ENCODE measurements around the gene DDB1. TPM values are rescaled to one million over a fixed set of nuclear protein-coding genes. Genes with fewer than 3 reads are reported as not detected.

The DDB1 gene
- total RNA-seq, 1 donor from 2014 or later, result 328 TPM

DNA sequence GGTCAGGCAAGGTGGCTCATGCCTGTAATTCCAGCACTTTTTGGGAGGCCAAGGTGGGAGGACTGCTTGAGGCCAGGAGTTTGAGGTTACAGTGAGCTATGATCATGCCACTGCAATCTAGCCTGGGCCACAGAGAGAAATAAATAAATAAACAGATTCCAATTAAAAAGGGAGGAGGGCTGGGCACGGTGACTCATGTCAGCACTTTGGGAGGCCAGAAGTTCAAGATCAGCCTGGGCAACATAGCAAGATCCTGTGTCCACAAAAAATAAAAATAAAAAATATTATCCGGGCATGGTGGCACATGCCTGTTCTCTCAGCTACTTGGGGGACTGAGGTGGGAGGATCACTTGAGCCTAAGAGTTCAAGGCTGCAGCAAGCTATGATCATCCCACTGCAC, 21.3 kb upstream of the DDB1 start:
- DNase-seq, result no peak

DNA sequence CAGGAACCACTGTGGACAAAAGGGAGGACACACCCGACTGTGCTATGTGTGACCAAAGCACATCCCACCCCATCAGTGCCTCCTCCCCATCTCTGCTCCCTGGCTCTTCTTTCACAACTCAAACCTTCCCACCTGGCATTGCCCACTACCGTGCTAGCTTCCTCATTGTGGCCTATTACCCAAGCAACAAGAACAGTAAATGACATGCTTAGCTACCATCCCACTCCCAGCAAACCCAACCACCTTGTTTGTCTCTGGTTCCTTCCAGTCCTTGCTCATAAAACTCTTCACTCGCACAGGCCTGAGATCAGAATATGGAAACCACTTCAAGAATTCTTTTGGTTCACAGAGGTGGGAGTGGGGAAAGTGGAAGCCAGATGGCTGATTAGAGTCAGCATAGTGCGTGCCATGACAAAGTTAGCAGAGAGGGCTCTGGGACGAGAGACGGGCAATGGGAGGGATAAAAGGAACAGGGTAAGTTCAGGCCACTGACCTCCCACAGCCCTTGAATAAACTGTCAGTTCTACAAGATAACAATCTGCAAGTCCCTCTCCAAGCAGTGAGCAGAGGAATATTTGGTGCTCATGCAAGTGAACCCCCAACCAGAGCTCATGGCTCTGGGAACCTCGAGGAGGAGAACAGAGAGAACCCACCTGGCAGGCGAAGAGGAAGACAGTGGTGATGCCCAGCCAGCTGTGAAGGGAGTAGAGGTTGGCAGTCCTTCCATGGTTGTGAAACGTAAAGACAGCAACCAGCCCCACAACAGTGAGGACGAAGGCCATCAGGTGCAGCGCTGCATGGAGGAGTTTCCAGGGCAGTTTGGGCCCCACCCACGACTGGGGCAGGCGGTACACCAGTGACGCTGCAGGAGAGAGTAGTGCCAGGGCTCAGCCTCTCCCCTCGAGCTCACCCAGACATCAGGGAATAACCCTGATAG, 20.5 kb upstream of the DDB1 start:
- no peak for DNase-seq

GRCh38 chr11:61352038-61352437, 19.1 kb upstream of the DDB1 start:
- no peak for DNase-seq

- DNase-seq, result no peak
These were observed 17.9 kb upstream of the DDB1 start for GRCh38 chr11:61350803-61351202.

GRCh38 chr11:61350336-61350735, 17.4 kb upstream of the DDB1 start:
- no peak for DNase-seq

- DNase-seq, result no peak
These were observed 17.0 kb upstream of the DDB1 start for GRCh38 chr11:61349916-61350315.

DNA sequence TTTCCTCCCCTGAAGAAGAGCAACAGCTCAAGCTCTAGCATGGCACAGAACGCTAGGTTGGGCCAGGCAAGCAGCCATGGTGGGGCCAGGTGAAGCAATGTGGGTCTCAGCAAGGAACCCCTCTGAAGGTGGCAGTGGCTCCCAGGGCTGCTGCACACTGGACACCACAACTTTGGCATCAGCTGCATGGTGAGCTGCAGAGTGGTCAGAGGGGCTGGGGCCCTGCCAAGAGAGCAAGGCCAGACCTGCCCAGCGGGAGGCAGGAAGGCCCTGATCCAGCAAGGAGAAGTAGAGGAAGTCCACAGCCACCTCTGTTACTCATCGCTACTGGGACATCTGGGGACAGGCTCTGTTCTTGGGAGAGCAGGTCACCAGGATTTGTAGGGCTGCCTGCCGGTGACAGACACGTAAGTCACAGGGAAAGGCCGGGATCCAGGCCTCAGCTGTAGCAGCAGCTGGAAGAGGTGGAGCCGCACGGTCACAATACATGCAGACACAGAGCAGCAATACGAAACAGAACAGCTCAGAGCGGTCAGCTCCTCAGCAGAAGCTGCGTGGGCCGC, 16.4 kb upstream of the DDB1 start:
- DNase-seq, result no peak

- peak; percentile 93 for DNase-seq
These were observed 15.1 kb upstream of the DDB1 start for GRCh38 chr11:61347916-61348461.

- no peak for DNase-seq
These were observed 13.3 kb upstream of the DDB1 start for GRCh38 chr11:61345954-61346843.

DNA sequence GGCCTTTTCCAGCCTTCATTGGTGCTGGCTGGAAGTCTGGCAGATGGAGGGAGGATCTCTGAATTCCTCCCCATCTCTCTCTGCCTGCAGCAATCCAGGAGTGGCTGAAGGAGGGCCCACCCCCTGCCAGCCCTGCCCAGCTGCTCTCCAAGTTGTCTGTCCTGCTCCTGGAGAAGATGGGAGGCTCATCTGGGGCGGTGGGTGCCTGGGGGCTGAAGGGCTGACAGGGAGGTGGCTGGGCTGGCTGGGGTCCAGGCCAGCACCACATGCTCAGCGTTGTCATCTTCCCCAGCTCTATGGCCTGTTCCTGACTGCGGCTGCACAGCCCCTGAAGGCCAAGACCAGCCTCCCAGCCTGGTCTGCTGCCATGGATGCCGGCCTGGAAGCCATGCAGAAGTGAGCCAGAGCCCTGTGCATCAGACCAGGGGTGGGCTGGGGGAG, 12.3 kb upstream of the DDB1 start:
- DNase-seq, result no peak

- no peak for DNase-seq
These were observed 11.2 kb upstream of the DDB1 start for GRCh38 chr11:61343792-61344745.

DNA sequence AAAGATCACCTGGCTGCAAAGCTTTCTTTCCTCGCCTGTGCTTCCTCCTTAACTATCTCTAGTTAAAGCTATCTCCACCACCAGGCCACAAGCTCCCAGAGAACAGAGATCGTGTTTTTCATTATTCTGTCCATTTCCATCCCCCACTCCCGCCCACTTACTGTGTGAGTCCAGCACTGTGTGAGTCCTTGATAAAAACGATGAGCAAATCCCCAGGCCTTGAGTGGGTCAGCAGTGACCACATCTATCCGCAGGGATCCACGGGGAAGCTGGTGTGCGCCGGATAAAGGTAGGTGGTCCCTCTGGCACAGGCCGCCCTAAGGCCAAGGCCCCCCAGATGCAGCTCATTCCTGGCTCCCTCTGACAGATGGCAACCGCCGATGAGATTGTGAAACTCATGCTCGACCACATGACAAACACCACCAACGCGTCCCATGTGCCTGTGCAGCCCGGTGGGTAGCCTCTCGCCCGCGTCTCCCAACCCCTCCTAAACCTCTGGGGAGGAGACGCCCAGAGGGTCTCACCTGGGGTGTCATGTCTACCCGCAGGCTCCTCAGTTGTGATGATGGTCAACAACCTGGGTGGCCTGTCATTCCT, 9.4 kb upstream of the DDB1 start:
- no peak for DNase-seq

DNA sequence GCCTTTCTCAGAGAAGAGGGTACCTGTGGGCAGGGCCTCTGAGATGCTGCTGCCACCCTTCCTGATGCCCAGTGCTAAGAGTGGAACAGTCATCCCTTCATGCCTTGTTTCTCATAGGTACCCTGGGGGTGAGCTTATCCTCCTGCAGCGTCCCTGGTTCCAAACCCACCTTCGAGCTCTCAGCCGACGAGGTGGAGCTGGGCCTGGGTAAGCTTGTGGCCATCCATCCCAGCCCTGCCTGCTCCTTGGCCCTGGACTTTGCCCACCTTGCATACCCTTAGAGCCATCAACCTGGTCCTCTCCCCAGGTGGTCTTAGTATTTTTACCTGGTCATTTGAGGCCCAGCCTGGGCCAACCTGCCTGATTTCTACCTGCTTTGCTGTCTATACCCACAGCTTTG, 8.8 kb upstream of the DDB1 start:
- DNase-seq, result no peak

GRCh38 chr11:61340979-61341378, 8.1 kb upstream of the DDB1 start:
- DNase-seq, result no peak

DNA sequence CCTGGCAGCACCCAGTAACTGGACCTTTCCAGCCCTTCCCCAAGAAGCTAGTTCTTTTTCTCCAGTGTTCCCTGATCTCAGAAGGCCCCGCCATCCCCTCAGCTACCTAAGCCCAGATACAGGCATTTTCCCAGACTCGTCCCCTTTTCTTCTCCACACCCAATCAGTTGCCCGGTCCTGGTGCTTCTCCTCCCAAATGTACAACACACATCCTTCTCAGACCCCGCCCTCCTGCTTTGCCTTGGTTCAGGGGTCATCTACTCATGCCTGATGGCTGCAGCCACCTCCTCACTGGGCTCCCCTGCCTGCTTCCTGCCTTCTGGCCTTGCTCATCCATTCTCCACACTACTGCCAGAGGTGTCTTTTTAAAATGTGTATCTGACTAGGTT, 6.6 kb upstream of the DDB1 start:
- no peak for DNase-seq

DNA sequence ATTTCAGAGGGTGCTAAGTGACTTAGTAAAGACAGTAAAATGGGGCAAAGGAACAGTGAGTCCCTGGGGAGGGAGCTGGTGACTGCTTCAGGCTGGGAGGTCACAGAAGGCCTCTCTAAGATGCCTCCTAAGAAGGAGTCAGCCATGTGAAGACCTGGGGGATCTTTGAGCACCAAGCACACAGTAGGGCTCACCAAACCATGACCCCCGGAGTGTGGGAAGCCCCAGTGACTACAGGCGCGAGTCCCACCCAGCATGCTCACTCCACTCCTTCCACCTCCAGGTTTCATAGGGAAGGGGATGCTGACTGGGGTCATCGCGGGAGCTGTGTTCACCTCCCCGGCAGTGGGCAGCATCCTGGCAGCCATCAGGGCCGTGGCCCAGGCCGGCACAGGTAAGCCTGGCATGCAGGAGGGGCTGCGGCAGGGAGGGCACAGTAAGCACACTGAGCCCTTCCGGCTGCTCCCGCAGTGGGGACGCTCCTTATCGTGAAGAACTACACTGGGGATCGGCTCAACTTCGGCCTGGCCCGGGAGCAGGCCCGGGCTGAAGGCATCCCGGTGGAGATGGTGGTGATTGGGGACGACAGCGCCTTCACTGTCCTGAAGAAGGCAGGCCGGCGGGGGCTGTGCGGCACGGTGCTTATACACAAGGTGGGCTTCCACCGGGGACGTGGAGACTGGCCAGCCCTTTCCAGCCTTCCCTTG, 6.0 kb upstream of the DDB1 start:
- DNase-seq, result no peak

DNA sequence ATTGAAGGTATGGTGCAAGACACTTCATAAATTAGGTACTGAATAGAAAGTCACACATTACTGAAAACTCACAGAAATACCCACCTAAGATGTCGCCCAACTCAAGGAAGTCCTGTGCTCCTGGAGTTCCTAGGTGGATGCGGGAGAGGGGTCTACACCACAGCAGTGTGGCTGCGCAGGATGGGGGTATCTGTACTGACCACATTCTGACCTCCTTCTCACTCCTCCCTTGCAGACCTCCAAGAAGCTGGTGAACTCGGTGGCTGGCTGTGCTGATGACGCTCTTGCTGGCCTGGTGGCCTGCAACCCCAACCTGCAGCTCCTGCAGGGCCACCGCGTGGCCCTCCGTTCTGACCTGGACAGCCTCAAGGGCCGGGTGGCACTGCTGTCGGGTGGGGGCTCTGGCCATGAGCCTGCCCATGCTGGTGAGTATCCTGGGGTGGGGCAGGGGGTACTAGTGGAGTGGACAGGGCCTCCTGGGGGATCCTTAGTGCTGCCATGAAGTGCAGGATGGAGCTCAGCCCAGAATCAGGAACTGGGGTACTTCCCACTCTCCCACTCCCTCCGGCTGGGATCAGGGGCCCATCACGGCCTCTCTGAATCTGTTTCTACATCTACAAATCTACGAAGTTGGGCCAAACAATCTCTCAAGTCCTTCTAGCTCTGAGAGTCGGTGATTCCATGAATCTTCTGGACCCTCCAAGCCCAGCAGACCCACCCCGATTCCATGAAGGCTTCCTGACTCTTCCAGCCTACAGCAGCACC, 5.0 kb upstream of the DDB1 start:
- no peak for DNase-seq

GRCh38 chr11:61336171-61336935, 3.4 kb upstream of the DDB1 start:
- peak; percentile 89 for DNase-seq

- DNase-seq, result no peak
These were observed 2.4 kb upstream of the DDB1 start for GRCh38 chr11:61335355-61335710.

All from dermis blood vessel endothelial cell (primary cell).